AG10803 (cell line): ENCODE measurements around the gene COL18A1.

Source experiments
- DNase-seq: peaks from one replicate; pipeline ENCODE4 v3.0.0; 2010; ENCODE audit warnings: low read depth
- H3K4me3 ChIP-seq: 2 replicates; pipeline ENCODE4 v1.5.1; 2011; ENCODE audit warnings: mild to moderate bottlenecking, low read length, control low read depth
- CTCF ChIP-seq: conservative IDR thresholded peaks from 2 replicates; pipeline ENCODE4 v1.5.1; 2011; ENCODE audit warnings: mild to moderate bottlenecking, low read length, control low read depth, inconsistent platforms

COL18A1 gene

GRCh38 chr21:45507523-45507875, 102.5 kb downstream of the COL18A1 start:
- no peak overlapping the region for H3K4me3 ChIP-seq
- TF ChIP-seq CTCF, result no peak
- DNase-seq, result no peak

DNA sequence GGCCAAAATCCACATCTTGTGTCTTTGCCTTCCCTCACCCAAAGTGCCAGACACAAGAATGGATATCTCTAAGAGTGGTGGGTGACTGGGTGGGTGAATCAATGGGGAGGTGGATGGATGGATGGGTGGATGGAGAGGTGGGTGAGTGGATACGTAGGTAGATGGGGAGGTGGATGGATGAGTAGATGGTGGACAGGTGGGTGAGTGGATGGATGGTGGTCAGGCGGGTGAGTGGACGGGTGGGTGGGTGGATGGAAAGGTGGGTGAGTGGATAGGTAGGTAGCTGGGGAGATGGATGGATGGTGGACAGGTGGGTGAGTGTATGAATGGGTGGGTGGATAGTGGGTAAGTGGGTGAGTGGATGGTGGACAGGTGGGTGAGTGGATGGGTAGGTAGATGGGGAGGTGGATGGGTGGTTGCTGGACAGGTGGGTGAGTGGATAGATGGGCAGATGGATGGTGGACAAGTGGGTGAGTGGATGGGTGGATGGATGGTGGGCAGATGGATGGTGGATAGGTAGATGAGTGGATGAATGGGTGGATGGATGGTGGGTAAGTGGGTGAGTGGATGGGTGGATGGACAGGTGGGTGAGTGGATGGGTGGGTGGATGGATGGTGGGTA, 103.0 kb downstream of the COL18A1 start:
- H3K4me3 ChIP-seq, result no peak overlapping the region
- no peak for DNase-seq
- TF ChIP-seq CTCF, result no peak

DNA sequence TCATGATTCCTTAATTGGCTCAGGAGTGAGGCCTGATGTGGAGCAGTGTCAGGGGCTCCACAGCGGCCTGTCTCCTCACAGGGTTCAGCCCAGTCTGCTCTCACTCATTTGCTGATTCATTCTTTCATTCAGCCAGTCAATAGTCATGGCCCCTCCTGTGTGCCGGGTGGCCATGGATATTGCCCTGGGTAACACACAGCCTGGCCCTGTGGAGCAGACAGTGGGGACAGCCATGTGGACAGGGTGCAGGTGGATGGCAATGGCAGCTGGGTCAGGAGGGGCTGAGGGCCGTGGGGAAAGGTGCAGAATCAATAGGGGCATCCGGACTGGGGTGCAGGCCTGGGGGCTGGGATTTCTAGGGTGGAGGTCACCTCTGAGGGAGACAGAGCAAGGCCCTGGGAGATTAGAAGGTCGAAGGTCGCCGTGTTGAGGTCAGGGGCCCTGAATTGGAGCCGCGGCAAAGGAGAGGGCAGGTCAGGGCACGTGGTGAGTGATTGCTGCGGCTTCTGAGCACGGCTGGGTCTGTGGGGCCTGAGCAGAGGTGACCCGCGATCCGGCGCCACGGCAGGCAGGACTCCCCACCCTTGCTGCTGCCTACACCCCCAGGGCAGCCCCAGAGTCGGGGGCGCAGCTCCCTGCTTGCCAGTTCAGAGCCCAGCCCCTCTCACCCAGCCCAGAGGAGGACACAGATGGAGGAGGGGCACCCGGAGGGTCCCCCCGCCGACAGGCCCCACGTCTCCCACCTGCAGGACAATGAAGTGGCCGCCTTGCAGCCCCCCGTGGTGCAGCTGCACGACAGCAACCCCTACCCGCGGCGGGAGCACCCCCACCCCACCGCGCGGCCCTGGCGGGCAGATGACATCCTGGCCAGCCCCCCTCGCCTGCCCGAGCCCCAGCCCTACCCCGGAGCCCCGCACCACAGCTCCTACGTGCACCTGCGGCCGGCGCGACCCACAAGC, 103.9 kb downstream of the COL18A1 start:
- no peak for DNase-seq
- no peak overlapping the region for H3K4me3 ChIP-seq
- no peak for TF ChIP-seq CTCF

DNA sequence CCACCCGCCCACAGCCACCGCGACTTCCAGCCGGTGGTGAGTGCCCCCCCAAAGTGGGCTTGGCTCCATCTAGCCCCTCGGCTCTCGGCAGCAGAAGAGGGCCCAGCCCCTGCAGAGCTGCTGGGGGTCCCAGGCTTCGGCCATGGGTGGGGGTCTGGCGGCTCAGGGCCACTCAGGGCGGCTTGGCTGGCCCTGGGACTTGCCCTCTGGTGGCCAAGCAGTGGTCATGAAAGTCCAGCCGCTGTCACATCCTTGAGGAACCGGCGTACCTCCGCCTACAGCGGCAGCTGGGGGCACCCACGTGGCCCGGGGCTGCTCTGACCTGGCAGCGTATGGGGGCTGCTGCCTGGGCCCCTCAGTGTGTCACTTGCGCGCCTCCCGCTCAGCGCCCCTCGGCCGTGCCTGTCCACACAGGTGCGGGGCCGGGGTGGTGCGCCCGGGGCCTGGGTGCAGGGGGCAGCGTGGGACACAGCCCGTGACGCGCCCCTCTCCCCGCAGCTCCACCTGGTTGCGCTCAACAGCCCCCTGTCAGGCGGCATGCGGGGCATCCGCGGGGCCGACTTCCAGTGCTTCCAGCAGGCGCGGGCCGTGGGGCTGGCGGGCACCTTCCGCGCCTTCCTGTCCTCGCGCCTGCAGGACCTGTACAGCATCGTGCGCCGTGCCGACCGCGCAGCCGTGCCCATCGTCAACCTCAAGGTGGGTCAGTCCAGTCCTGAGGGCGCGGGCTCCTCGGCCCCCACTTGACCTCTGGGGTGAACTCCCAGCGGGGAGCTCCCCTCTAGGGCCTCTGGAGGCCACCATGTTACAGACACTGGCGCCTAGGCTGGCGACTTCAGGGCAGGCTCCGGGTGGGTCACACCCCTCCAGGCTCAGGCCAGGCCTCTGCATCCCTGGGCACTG, 104.9 kb downstream of the COL18A1 start:
- no peak for TF ChIP-seq CTCF

DNA sequence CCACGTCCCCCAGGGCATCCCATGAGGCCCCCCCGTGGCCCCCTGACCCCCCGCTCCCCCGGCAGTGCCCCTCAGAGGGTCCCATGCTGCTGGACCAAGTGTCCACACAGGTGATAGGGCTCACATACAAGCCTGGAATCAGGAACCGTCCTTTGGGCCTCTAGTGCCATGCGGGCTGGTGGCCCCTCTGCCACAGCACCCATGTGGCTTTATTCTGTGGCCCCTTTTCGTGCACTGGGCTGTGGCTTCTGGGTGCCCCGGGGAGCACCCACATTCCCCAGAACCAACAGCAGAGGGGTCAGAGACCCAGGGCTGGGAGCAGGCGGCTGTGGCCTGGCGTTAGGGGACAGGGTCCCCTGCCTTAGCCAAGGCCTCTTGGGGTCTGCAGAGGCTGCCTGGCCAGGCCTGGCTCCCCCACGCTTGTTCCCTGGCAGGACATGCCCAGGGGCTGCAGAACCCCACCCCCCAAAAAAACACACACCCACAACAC, 105.5 kb downstream of the COL18A1 start:
- no peak for TF ChIP-seq CTCF
- no peak for DNase-seq
- no peak overlapping the region for H3K4me3 ChIP-seq

More for the DNA sequence above, 104.9 kb downstream of the COL18A1 start:
- no peak overlapping the region for H3K4me3 ChIP-seq
- DNase-seq, result no peak

GRCh38 chr21:45511007-45511406, 106.0 kb downstream of the COL18A1 start:
- TF ChIP-seq CTCF, result no peak
- no peak for DNase-seq
- H3K4me3 ChIP-seq, result no peak overlapping the region
